ENCODE results near the gene SAT1. TPM values are rescaled to one million over a fixed set of nuclear protein-coding genes. Genes with fewer than 3 reads are reported as not detected.

SAT1 gene
- total RNA-seq, result 112 and 120 TPM in 2 replicates

DNA sequence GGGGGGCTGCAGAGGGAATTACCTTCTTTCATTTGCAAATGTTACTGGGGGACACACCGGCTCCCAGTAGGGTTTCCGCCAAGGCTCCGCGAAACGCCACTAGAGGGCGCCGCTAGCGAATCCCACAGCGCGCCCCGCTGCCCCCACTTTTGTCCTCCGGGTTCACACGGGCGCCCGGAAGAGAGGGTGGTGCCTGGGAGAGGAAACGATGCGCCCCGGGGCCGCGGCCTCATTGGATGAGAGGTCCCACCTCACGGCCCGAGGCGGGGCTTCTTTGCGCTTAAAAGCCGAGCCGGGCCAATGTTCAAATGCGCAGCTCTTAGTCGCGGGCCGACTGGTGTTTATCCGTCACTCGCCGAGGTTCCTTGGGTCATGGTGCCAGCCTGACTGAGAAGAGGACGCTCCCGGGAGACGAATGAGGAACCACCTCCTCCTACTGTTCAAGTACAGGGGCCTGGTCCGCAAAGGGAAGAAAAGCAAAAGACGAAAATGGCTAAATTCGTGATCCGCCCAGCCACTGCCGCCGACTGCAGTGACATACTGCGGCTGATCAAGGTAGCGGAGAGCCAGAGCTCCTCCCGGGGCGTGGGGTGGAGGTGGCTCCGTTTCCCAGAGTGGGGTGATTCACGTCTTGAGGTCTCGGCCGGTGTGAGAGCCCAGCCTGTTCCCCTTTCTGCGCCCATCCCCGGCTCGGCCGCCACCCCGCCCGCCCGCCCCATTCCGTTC is at the start of gene SAT1:
SAT1 (plus strand) TSS at position 311 of the 726 bp plus-strand sequence; CDS start at position 490, 179 bp downstream.

GRCh38 chrX:23742697-23743622 is 40.0 kb upstream of the SAT1 start, which contains the start of gene ACOT9:
Gene ACOT9 (minus strand): TSS chrX:23743276. CDS start chrX:23743144, 132 bp downstream.

Other genes starting within 250 kb of the SAT1 start
- gene PRDX4, start 115.7 kb upstream of the SAT1 start, total RNA-seq, result 215 and 248 TPM in 2 replicates
- 31.5 and 35.4 TPM in 2 replicates for gene ACOT9, start 39.9 kb upstream of the SAT1 start, total RNA-seq
- gene APOO, start 124.8 kb downstream of the SAT1 start, total RNA-seq, result 5.4 and 6.5 TPM in 2 replicates
- gene CXorf58, start 124.8 kb downstream of the SAT1 start, total RNA-seq, result not detected in 2 replicates
- 6.8 and 9.4 TPM in 2 replicates for gene KLHL15, start 244.0 kb downstream of the SAT1 start, total RNA-seq